ENCODE measurements around the gene DACH1. TPM values are rescaled to one million over a fixed set of nuclear protein-coding genes. Genes with fewer than 3 reads are reported as not detected.

The DACH1 gene
- total RNA-seq, 1 experiment from 2014 or later: not detected

DNA sequence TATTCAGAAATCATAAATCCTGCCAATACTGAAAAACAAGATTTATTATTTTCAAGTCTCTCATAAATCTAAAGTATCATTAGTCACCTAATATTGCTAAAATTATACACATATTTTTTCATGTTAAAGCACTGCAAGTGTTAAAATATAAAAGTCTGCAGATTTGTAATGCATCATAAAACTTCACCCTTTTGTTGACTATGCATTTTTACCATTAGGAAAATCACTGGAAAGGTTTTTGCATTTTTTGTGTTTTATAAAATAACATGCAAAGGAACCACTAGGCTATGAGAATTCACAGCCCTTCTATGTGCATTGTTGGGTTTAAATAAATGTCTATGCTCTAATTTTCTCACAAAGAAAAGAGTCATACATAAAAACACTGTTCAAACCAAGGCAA lies 407.3 kb downstream of the DACH1 start:
- H3F3A ChIP-seq (ENCODE audit: low read length, unreplicated experiment): no peaks in the 10 kb centered on the region
- no peak overlapping the region for H2AFZ ChIP-seq (ENCODE audit: low read length)
- BruUV-seq (replicated peaks): no TSS peak
- no peaks in the 10 kb centered on the region for H3K79me2 ChIP-seq (ENCODE audit: low read length)
- no peak for TF ChIP-seq EZH2phosphoT487 (IDR thresholded peaks at IDR 0.05; ENCODE audit: borderline replicate concordance, low read length)
- no peak for TF ChIP-seq CTCF (conservative IDR thresholded peaks at IDR 0.05; ENCODE audit: low read depth, low read length)
- TF ChIP-seq EZH2 (IDR thresholded peaks at IDR 0.05; ENCODE audit: low read length, unreplicated experiment): no peak
- H3K9me3 ChIP-seq (ENCODE audit: low read length): no peaks in the 10 kb centered on the region
- intact Hi-C loops (cut with micrococcal nuclease): no loop called here
- no peaks in the 10 kb centered on the region for H3K9me2 ChIP-seq (replicated peaks; ENCODE audit: low read length)
- H3K9ac ChIP-seq (ENCODE audit: low read length): no peak overlapping the region
- no peak overlapping the region for H3K4me2 ChIP-seq (ENCODE audit: low read length)
- CTCF ChIA-PET: no interaction called here
- POLR2A ChIA-PET (ENCODE audit: unreplicated experiment): no interaction called here
- DNase-seq (no peak), ATAC-seq (no peak)
- no peaks in the 10 kb centered on the region for H3K4me1 ChIP-seq (ENCODE audit: insufficient read depth, low read length)
- no peak overlapping the region for H3K4me3 ChIP-seq (ENCODE audit: low read length)
- H4K20me1 ChIP-seq (ENCODE audit: low read length): no peaks in the 10 kb centered on the region
- H3K27me3 ChIP-seq (ENCODE audit: low read length): no peaks in the 10 kb centered on the region
- no peaks in the 10 kb centered on the region for H3K36me3 ChIP-seq (ENCODE audit: low read depth, low read length)
- no peak overlapping the region for H3K27ac ChIP-seq (ENCODE audit: low read length)

- Histone ChIP-seq H3F3A (ENCODE audit: low read length, unreplicated experiment) (no peaks in the 10 kb centered on the region), H3K9me3 (ENCODE audit: low read length) (no peaks in the 10 kb centered on the region), H4K20me1 (ENCODE audit: low read length) (no peaks in the 10 kb centered on the region), H3K9ac (ENCODE audit: low read length) (no peak overlapping the region), H3K27ac (ENCODE audit: low read length) (no peak overlapping the region), H3K4me3 (ENCODE audit: low read length) (no peak overlapping the region), H3K36me3 (ENCODE audit: low read depth, low read length) (no peaks in the 10 kb centered on the region), H3K27me3 (ENCODE audit: low read length) (no peaks in the 10 kb centered on the region), H3K4me1 (ENCODE audit: insufficient read depth, low read length) (no peaks in the 10 kb centered on the region), H3K4me2 (ENCODE audit: low read length) (no peak overlapping the region), H3K9me2 (replicated peaks; ENCODE audit: low read length) (no peaks in the 10 kb centered on the region), H3K79me2 (ENCODE audit: low read length) (no peaks in the 10 kb centered on the region), H2AFZ (ENCODE audit: low read length) (no peak overlapping the region)
- ATAC-seq (no peak), DNase-seq (no peak)
- POLR2A ChIA-PET (ENCODE audit: unreplicated experiment): no interaction called here
- BruUV-seq (replicated peaks): no TSS peak
- intact Hi-C loops (cut with micrococcal nuclease): no loop called here
- CTCF ChIA-PET: no interaction called here
- no peak for TF ChIP-seq EZH2 (IDR thresholded peaks at IDR 0.05; ENCODE audit: low read length, unreplicated experiment)
Measured at GRCh38 chr13:71457645-71458044, 409.4 kb downstream of the DACH1 start.

DNA sequence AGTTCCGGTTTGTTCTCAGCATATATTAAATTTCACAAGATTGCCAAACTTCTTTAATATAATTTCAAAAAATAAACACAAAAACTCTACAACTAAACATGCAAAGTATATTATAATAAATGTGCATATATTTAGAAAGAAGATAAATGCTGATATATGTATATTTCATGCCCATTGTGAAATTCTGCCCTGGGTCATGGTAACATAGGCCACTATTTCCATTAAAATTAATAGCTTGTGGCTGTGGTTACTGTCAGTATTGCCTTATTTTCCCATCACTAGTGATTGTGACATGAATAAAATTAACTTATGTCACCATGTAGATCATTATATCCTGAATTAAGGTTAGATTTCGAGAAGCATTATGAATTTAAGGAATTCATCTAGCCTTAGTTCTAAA lies 410.9 kb downstream of the DACH1 start:
- H3K79me2 ChIP-seq (ENCODE audit: low read length): no peaks in the 10 kb centered on the region
- ATAC-seq: no peak
- H3K36me3 ChIP-seq (ENCODE audit: low read depth, low read length): no peaks in the 10 kb centered on the region
- no peak overlapping the region for H3K4me3 ChIP-seq (ENCODE audit: low read length)
- no peak overlapping the region for H3K4me2 ChIP-seq (ENCODE audit: low read length)
- DNase-seq: no peak
- no peak overlapping the region for H3K9ac ChIP-seq (ENCODE audit: low read length)
- TF ChIP-seq CTCF (conservative IDR thresholded peaks at IDR 0.05; ENCODE audit: low read depth, low read length) (no peak), EZH2 (IDR thresholded peaks at IDR 0.05; ENCODE audit: low read length, unreplicated experiment) (no peak), EZH2phosphoT487 (IDR thresholded peaks at IDR 0.05; ENCODE audit: borderline replicate concordance, low read length) (no peak)
- H2AFZ ChIP-seq (ENCODE audit: low read length): no peak overlapping the region
- POLR2A ChIA-PET (ENCODE audit: unreplicated experiment): no interaction called here
- no peaks in the 10 kb centered on the region for H3K4me1 ChIP-seq (ENCODE audit: insufficient read depth, low read length)
- no peak overlapping the region for H3K27ac ChIP-seq (ENCODE audit: low read length)
- H3K9me2 ChIP-seq (replicated peaks; ENCODE audit: low read length): no peaks in the 10 kb centered on the region
- no peaks in the 10 kb centered on the region for H3K9me3 ChIP-seq (ENCODE audit: low read length)
- no peaks in the 10 kb centered on the region for H3F3A ChIP-seq (ENCODE audit: low read length, unreplicated experiment)
- intact Hi-C loops (cut with micrococcal nuclease): no loop called here
- CTCF ChIA-PET: no interaction called here
- H4K20me1 ChIP-seq (ENCODE audit: low read length): no peaks in the 10 kb centered on the region
- BruUV-seq (replicated peaks): no TSS peak
- no peaks in the 10 kb centered on the region for H3K27me3 ChIP-seq (ENCODE audit: low read length)

Data from PC-3 (cell line).